Esophagus squamous epithelium (tissue), 4 donors: ENCODE results near the gene CPM.

Experiments
- POLR2A ChIP-seq, 4 donors: fragments of 450-650 bp; IDR thresholded peaks; one replicate each; pipeline ENCODE4 v1.6.1; 2017; ENCODE audit warnings: antibody characterized with exemption in 4 of 4, mild to moderate bottlenecking in 4 of 4, moderate library complexity in 3 of 4
- TF ChIP-seq, protein P1 (sequence below), 6 experiments: fragments of 450-650 bp in 4 of 6; fragments of 200-600 bp in 2 of 6; sonication (generic) in 2 of 6; IDR thresholded peaks; one replicate each; pipeline ENCODE4 v1.5.1; 2016 to 2019; ENCODE audit warnings: antibody characterized with exemption in 6 of 6, mild to moderate bottlenecking in 4 of 6, moderate library complexity in 4 of 6

DNA sequence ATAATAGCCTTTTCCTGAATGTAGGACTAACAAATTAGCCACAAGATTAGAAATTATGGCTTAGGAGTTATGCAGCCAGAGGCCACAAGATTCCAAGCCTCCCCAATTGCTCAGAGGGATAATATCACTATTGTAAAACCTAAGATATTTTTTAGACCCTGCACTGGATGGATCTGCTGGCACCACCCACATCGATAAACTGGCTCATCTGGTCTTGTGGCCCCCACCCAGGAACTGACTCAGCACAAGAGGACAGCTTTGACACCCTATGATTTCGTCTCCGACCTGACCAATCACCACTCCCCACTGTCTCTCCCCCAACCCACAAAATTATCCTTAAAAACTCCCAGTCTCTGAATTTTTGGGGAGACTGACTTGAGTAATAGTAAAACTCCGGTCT is 54.7 kb downstream of the CPM start:
- no peak for TF ChIP-seq POLR2A (IDR thresholded peaks at IDR 0.05)
- TF ChIP-seq, protein P1, sequence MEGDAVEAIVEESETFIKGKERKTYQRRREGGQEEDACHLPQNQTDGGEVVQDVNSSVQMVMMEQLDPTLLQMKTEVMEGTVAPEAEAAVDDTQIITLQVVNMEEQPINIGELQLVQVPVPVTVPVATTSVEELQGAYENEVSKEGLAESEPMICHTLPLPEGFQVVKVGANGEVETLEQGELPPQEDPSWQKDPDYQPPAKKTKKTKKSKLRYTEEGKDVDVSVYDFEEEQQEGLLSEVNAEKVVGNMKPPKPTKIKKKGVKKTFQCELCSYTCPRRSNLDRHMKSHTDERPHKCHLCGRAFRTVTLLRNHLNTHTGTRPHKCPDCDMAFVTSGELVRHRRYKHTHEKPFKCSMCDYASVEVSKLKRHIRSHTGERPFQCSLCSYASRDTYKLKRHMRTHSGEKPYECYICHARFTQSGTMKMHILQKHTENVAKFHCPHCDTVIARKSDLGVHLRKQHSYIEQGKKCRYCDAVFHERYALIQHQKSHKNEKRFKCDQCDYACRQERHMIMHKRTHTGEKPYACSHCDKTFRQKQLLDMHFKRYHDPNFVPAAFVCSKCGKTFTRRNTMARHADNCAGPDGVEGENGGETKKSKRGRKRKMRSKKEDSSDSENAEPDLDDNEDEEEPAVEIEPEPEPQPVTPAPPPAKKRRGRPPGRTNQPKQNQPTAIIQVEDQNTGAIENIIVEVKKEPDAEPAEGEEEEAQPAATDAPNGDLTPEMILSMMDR (IDR thresholded peaks at IDR 0.05), result no peak
